GM12864 (cell line): ENCODE data around the gene ADAMTSL4.

ENCODE experiments used
- DNase-seq: peaks from one replicate; pipeline ENCODE4 v3.0.0-alpha.2; 2011; ENCODE audit warnings: low read depth
- H3K4me3 ChIP-seq: 2 replicates; pipeline ENCODE4 v1.5.1; 2011; ENCODE audit warnings: mild to moderate bottlenecking, low read depth, low read length, control low read depth
- CTCF ChIP-seq: IDR thresholded peaks from 2 replicates; pipeline ENCODE4 v1.5.1; 2011; ENCODE audit warnings: low read depth, mild to moderate bottlenecking, moderate library complexity, low read length, control low read depth, inconsistent platforms; ENCODE audit errors: missing control alignments

ADAMTSL4 gene

GRCh38 chr1:150521196-150521968 lies 27.8 kb upstream of the ADAMTSL4 start:
- DNase-seq, result no peak
- H3K4me3 ChIP-seq, result no peak overlapping the region
- TF ChIP-seq CTCF, result no peak

GRCh38 chr1:150525348-150525747 lies 23.9 kb upstream of the ADAMTSL4 start:
- DNase-seq, result no peak
- no peak overlapping the region for H3K4me3 ChIP-seq
- no peak for TF ChIP-seq CTCF

- H3K4me3 ChIP-seq, result no peak overlapping the region
- no peak for TF ChIP-seq CTCF
- no peak for DNase-seq
Observed at GRCh38 chr1:150528196-150528595, 21.0 kb upstream of the ADAMTSL4 start.

- TF ChIP-seq CTCF, result no peak
- DNase-seq, result no peak
- H3K4me3 ChIP-seq, result no peak overlapping the region
Observed at GRCh38 chr1:150529017-150529416, 20.2 kb upstream of the ADAMTSL4 start.

- TF ChIP-seq CTCF, result no peak
- no peak overlapping the region for H3K4me3 ChIP-seq
- no peak for DNase-seq
Observed at GRCh38 chr1:150530491-150531159, 18.6 kb upstream of the ADAMTSL4 start.

GRCh38 chr1:150532860-150533259 lies 16.3 kb upstream of the ADAMTSL4 start:
- DNase-seq, result no peak
- no peak overlapping the region for H3K4me3 ChIP-seq
- no peak for TF ChIP-seq CTCF

- no peak for TF ChIP-seq CTCF
- no peak for DNase-seq
- no peak overlapping the region for H3K4me3 ChIP-seq
Observed at GRCh38 chr1:150534002-150534401, 15.2 kb upstream of the ADAMTSL4 start.
